CD4-positive, alpha-beta T cell (primary cell): ENCODE results near the gene OR11H6. TPM values are rescaled to one million over a fixed set of nuclear protein-coding genes. Genes with fewer than 3 reads are reported as not detected.

Source experiments
- ATAC-seq: fragments of 200-7000 bp; cut with Tn5 transposase; one replicate; pipeline ENCODE4 v1.10.0; 2022; ENCODE audit warnings: mild to moderate bottlenecking; ENCODE audit not compliant: poor library complexity
- CTCF ChIA-PET: fragments of 350-600 bp; sonication (Branson Sonifier 250); formaldehyde crosslinking; loops from one replicate; lab custom pipeline; 2021; ENCODE audit warnings: antibody characterized with exemption, inconsistent platforms; lab: Charles Lee
- POLR2A ChIA-PET: fragments of 350-600 bp; sonication (Branson Sonifier 250); formaldehyde crosslinking; loops from one replicate; lab custom pipeline; 2021; ENCODE audit warnings: antibody characterized with exemption, inconsistent platforms; lab: Charles Lee
- DNase-seq, 14 experiments: peaks; one replicate each; pipeline ENCODE4 v3.0.0-alpha.2; 2013 to 2020; ENCODE audit warnings: mixed read lengths in 2 of 14
- H3K27ac ChIP-seq, 2 donors: one replicate each; pipeline versions ENCODE4 v1.5.1 to v1.7.0; 2013; ENCODE audit warnings: low read length in 2 of 2, low read depth in 1 of 2, mild to moderate bottlenecking in 1 of 2
- H3K27me3 ChIP-seq, 2 experiments: 1 replicate in 1 of 2; 2 replicates in 1 of 2; pipeline versions ENCODE4 v1.6.1 to v1.7.0; 2013; ENCODE audit warnings: low read length in 2 of 2, control low read depth in 1 of 2, mild to moderate bottlenecking in 1 of 2, moderate library complexity in 1 of 2; ENCODE audit not compliant: insufficient read depth in 2 of 2, control insufficient read depth in 1 of 2
- H3K36me3 ChIP-seq: one replicate; pipeline ENCODE4 v1.6.1; 2013; ENCODE audit warnings: low read length, control low read depth; ENCODE audit not compliant: insufficient read depth
- H3K4me1 ChIP-seq: one replicate; pipeline ENCODE4 v1.6.1; 2013; ENCODE audit warnings: low read length, control low read depth; ENCODE audit not compliant: insufficient read depth
- H3K4me3 ChIP-seq: one replicate; pipeline ENCODE4 v1.5.1; 2013; ENCODE audit warnings: mild to moderate bottlenecking, low read length, moderate library complexity
- H3K9me3 ChIP-seq, 2 experiments: 1 replicate in 1 of 2; 2 replicates in 1 of 2; pipeline versions ENCODE4 v1.6.1 to v1.7.0; 2013; ENCODE audit warnings: low read length in 2 of 2, mild to moderate bottlenecking in 2 of 2, control low read depth in 1 of 2, moderate library complexity in 1 of 2; ENCODE audit not compliant: control insufficient read depth in 1 of 2, insufficient read depth in 1 of 2
- H3K27ac Mint-ChIP-seq: one replicate; pipeline ENCODE4 v1.8.0; 2020; ENCODE audit warnings: mixed read lengths
- H3K27me3 Mint-ChIP-seq: one replicate; pipeline ENCODE4 v1.8.0; 2021; ENCODE audit warnings: mixed read lengths
- H3K36me3 Mint-ChIP-seq: one replicate; pipeline ENCODE4 v1.8.0; 2021; ENCODE audit warnings: low read depth, mixed read lengths
- H3K4me1 Mint-ChIP-seq: one replicate; pipeline ENCODE4 v1.8.0; 2021; ENCODE audit warnings: low read depth, mixed read lengths
- H3K4me3 Mint-ChIP-seq: one replicate; pipeline ENCODE4 v1.8.0; 2020; ENCODE audit warnings: mild to moderate bottlenecking, mixed read lengths
- H3K9me3 Mint-ChIP-seq: one replicate; pipeline ENCODE4 v1.8.0; 2020; ENCODE audit warnings: mixed read lengths
- CTCF ChIP-seq: fragments of 200-600 bp; IDR thresholded peaks from one replicate; pipeline ENCODE4 v1.8.0; 2022; ENCODE audit warnings: antibody characterized with exemption, mild to moderate bottlenecking
- intact Hi-C, 2 experiments: fragments of 100-400 bp; cut with DNase I in 1 of 2; cut with micrococcal nuclease in 1 of 2; formaldehyde crosslinking; loops; one replicate each; pipeline versions ENCODE4 v1.15.1 to v1.9.0; 2023 to 2025; cut with DNase I, micrococcal nuclease
- total RNA-seq, 174 experiments: library from RNA in 2 of 174; stranded (reverse) in 2 of 174; gene quantifications; one replicate each; pipeline ENCODE4 v1.2.3 and lab custom pipeline; 2021 to 2026

The OR11H6 gene
- total RNA-seq, 2 experiments from 2014 or later, result not detected

- ChIA-PET CTCF (no interaction called here), POLR2A (no interaction called here)
- Histone ChIP-seq H3K27ac (no peak overlapping the region), H3K9me3 (no peaks in the 10 kb centered on the region), H3K27me3 (no peaks in the 10 kb centered on the region), H3K36me3 (no peaks in the 10 kb centered on the region), H3K4me3 (no peak overlapping the region), H3K4me1 (no peaks in the 10 kb centered on the region)
- no peak for TF ChIP-seq CTCF
- no peak for ATAC-seq
- H3K9me3 Mint-ChIP-seq, result no peaks in the 10 kb centered on the region
- H3K4me3 Mint-ChIP-seq, result no peak overlapping the region
- no peak for DNase-seq
- no peak overlapping the region for H3K27ac Mint-ChIP-seq
- intact Hi-C loops, result no loop called here
- H3K36me3 Mint-ChIP-seq, result no peaks in the 10 kb centered on the region
- H3K4me1 Mint-ChIP-seq, result no peaks in the 10 kb centered on the region
- H3K27me3 Mint-ChIP-seq, result peaks cover 8% of the 10 kb centered on the region
Measured at GRCh38 chr14:20177433-20177974, 46.0 kb upstream of the OR11H6 start.

GRCh38 chr14:20179218-20179617 is 44.3 kb upstream of the OR11H6 start:
- Mint-ChIP-seq H3K4me1 (no peaks in the 10 kb centered on the region), H3K36me3 (no peaks in the 10 kb centered on the region), H3K27me3 (peaks cover 8% of the 10 kb centered on the region), H3K4me3 (no peak overlapping the region), H3K9me3 (no peaks in the 10 kb centered on the region), H3K27ac (no peak overlapping the region)
- intact Hi-C loops, result no loop called here
- no peak overlapping the region for H3K4me3 ChIP-seq
- H3K27me3 ChIP-seq, result no peaks in the 10 kb centered on the region
- no peak for ATAC-seq
- DNase-seq, result peak in 3 of 14 experiments; percentile 6 to 21 (median 7)
- H3K36me3 ChIP-seq, result no peaks in the 10 kb centered on the region
- no peaks in the 10 kb centered on the region for H3K9me3 ChIP-seq
- H3K4me1 ChIP-seq, result no peaks in the 10 kb centered on the region
- ChIA-PET CTCF (no interaction called here), POLR2A (no interaction called here)
- TF ChIP-seq CTCF, result no peak
- no peak overlapping the region for H3K27ac ChIP-seq

GRCh38 chr14:20179880-20180279 is 43.6 kb upstream of the OR11H6 start:
- no peaks in the 10 kb centered on the region for H3K27me3 ChIP-seq
- Mint-ChIP-seq H3K9me3 (no peaks in the 10 kb centered on the region), H3K27me3 (peaks cover 8% of the 10 kb centered on the region), H3K27ac (no peak overlapping the region), H3K4me3 (no peak overlapping the region), H3K4me1 (no peaks in the 10 kb centered on the region), H3K36me3 (no peaks in the 10 kb centered on the region)
- no peaks in the 10 kb centered on the region for H3K9me3 ChIP-seq
- intact Hi-C loops, result no loop called here
- POLR2A ChIA-PET, result no interaction called here
- ATAC-seq (no peak), DNase-seq (peak in 1 of 14 experiments; percentile 2)
- H3K36me3 ChIP-seq, result no peaks in the 10 kb centered on the region
- no peak overlapping the region for H3K4me3 ChIP-seq
- CTCF ChIA-PET, result no interaction called here
- H3K4me1 ChIP-seq, result no peaks in the 10 kb centered on the region
- H3K27ac ChIP-seq, result no peak overlapping the region
- no peak for TF ChIP-seq CTCF
